Peyer's patch (tissue), 4 donors: ENCODE results near the gene SLC6A6. TPM values are rescaled to one million over a fixed set of nuclear protein-coding genes. Genes with fewer than 3 reads are reported as not detected.

Source experiments
- DNase-seq, 3 donors: peaks; one replicate each; pipeline ENCODE4 v3.0.0-alpha.2; 2017 to 2019
- H3K27ac ChIP-seq, 4 donors: fragments of 200-600 bp; sonication (generic); one replicate each; pipeline ENCODE4 v1.5.1; 2016 to 2019
- H3K27me3 ChIP-seq, 2 donors: fragments of 200-600 bp; sonication (generic); one replicate each; pipeline ENCODE4 v1.5.1; 2019
- H3K36me3 ChIP-seq, 3 donors: fragments of 200-600 bp; sonication (generic); one replicate each; pipeline ENCODE4 v1.5.1; 2016 to 2019
- H3K4me1 ChIP-seq, 4 donors: fragments of 200-600 bp; sonication (generic); one replicate each; pipeline ENCODE4 v1.5.1; 2016 to 2019
- H3K4me3 ChIP-seq, 4 donors: fragments of 200-600 bp; sonication (generic); 1 replicate in 3 of 4; 2 replicates in 1 of 4; pipeline ENCODE4 v1.5.1; 2016 to 2019; ENCODE audit warnings: mild to moderate bottlenecking in 1 of 4
- H3K9me3 ChIP-seq, 4 donors: fragments of 200-600 bp; sonication (generic); one replicate each; pipeline ENCODE4 v1.5.1; 2016 to 2019; ENCODE audit warnings: mild to moderate bottlenecking in 1 of 4
- POLR2A ChIP-seq, 2 donors: fragments of 450-650 bp; IDR thresholded peaks; one replicate each; pipeline ENCODE4 v1.5.1; 2017; ENCODE audit warnings: antibody characterized with exemption in 2 of 2, mild to moderate bottlenecking in 2 of 2, moderate library complexity in 2 of 2
- total RNA-seq, 4 donors: library from RNA; depleted of rRNA; stranded (reverse); fragments of >200 nt; gene quantifications; one replicate each; pipeline ENCODE4 v1.1.0, GENCODE V29; 2016
- TF ChIP-seq, protein P1 (sequence below), 6 experiments: fragments of 450-650 bp in 4 of 6; fragments of 200-600 bp in 2 of 6; sonication (generic) in 1 of 6; IDR thresholded peaks; one replicate each; pipeline ENCODE4 v1.5.1; 2017 to 2019; ENCODE audit warnings: antibody characterized with exemption in 6 of 6, mild to moderate bottlenecking in 3 of 6, moderate library complexity in 1 of 6

Gene SLC6A6
- total RNA-seq, 4 donors from 2014 or later = 61.1 to 190 (median 150) TPM

DNA sequence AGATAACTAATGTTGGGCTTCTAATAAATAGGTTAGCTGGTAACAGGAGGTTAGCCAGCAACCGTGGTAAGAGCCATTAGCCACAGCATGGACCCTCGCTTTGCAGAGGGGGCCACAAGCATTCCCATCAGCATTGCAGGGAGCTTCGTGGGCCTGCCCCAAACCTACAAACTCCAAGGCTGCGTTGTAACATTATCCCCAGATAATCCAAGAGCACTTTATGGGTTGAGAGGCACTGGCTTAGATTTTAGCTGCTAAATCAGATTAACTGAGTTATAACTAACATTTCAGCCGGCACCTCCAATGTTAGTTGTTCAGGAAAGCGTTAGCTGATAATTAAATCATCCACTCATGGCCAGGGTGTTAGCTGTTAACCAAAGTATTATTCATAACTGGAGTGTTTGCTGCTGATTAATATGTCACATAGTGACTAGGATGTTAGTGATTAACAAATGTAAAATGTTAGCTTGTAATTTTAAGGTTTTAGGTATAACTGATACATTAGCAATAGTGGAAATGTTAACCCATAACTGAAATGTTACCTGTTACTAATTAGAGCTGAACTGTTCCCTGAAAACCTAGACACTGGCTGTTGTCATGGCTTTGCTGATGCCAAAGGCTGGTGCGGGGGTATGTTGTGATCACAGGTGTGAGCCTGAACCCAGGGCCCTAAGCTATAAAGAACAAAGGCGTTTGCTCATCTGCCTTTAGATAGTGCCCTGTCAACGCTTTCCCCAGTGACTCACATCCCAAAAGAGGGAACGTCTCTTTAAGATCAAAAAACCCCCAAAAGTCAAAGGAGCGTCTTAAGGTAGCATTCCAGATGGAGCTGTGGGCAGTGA, 56.2 kb downstream of the SLC6A6 start:
- no peak for DNase-seq
- H3K4me3 ChIP-seq = no peak overlapping the region
- no peak for TF ChIP-seq POLR2A (IDR thresholded peaks at IDR 0.05)
- H3K27me3 ChIP-seq = no peaks in the 10 kb centered on the region
- no peak overlapping the region for H3K27ac ChIP-seq
- H3K4me1 ChIP-seq = peaks cover 0 to 9% (median 0%) of the 10 kb centered on the region in 4 donors
- peaks cover 0 to 72% (median 0%) of the 10 kb centered on the region in 3 donors for H3K36me3 ChIP-seq
- no peaks in the 10 kb centered on the region for H3K9me3 ChIP-seq

DNA sequence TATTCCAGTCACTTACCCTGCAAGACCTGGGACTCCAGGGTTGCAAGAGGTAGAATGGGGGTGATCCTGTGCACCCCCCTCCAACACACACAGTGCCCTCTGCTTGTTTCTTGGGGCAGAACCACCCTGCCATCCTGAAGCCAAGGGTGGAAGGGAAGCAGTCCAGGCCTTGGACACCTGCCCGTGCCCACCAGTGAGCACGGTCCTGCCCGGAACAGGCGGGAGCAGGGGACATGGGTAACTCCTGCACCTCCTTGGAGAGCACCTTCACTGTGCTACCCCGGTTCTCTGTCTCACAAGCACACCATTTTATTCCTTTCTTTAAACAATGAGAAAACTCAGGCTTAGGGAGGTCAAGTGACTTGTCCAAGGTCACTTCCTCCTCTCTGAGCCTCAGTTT, 57.0 kb downstream of the SLC6A6 start:
- H3K9me3 ChIP-seq = no peaks in the 10 kb centered on the region
- H3K27ac ChIP-seq = no peak overlapping the region
- H3K4me1 ChIP-seq = peaks cover 0 to 1% (median 0%) of the 10 kb centered on the region in 4 donors
- no peak overlapping the region for H3K4me3 ChIP-seq
- H3K36me3 ChIP-seq = peaks cover 0 to 79% (median 0%) of the 10 kb centered on the region in 3 donors
- H3K27me3 ChIP-seq = no peaks in the 10 kb centered on the region
- TF ChIP-seq POLR2A (IDR thresholded peaks at IDR 0.05) = no peak
- TF ChIP-seq, protein P1, sequence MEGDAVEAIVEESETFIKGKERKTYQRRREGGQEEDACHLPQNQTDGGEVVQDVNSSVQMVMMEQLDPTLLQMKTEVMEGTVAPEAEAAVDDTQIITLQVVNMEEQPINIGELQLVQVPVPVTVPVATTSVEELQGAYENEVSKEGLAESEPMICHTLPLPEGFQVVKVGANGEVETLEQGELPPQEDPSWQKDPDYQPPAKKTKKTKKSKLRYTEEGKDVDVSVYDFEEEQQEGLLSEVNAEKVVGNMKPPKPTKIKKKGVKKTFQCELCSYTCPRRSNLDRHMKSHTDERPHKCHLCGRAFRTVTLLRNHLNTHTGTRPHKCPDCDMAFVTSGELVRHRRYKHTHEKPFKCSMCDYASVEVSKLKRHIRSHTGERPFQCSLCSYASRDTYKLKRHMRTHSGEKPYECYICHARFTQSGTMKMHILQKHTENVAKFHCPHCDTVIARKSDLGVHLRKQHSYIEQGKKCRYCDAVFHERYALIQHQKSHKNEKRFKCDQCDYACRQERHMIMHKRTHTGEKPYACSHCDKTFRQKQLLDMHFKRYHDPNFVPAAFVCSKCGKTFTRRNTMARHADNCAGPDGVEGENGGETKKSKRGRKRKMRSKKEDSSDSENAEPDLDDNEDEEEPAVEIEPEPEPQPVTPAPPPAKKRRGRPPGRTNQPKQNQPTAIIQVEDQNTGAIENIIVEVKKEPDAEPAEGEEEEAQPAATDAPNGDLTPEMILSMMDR (IDR thresholded peaks at IDR 0.05) = no peak
- no peak for DNase-seq

DNA sequence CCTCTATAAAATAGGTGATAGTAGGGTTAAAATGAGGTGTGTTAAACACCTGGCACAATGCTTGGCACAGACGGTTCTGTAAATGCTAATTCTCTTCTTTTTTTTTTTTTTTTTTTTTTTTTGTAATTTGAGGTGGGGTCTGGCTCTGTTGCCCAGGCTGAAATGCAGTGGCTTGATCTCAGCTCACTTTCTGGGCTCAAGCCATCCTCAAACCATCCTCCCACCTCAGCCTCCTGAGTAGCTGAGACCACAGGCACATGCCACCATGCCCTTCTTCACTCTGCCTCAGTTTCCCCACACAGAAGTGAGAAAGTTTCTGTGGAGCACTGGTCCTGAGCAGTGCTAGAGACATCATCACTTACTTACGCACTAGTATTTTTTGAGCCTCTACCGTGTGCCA, 57.4 kb downstream of the SLC6A6 start:
- DNase-seq = no peak
- Histone ChIP-seq H3K9me3 (no peaks in the 10 kb centered on the region), H3K36me3 (peaks cover 0 to 83% (median 0%) of the 10 kb centered on the region in 3 donors), H3K27ac (no peak overlapping the region), H3K27me3 (no peaks in the 10 kb centered on the region), H3K4me1 (no peaks in the 10 kb centered on the region), H3K4me3 (no peak overlapping the region)
- TF ChIP-seq POLR2A (IDR thresholded peaks at IDR 0.05) = no peak
- TF ChIP-seq, protein P1 (IDR thresholded peaks at IDR 0.05) = no peak

DNA sequence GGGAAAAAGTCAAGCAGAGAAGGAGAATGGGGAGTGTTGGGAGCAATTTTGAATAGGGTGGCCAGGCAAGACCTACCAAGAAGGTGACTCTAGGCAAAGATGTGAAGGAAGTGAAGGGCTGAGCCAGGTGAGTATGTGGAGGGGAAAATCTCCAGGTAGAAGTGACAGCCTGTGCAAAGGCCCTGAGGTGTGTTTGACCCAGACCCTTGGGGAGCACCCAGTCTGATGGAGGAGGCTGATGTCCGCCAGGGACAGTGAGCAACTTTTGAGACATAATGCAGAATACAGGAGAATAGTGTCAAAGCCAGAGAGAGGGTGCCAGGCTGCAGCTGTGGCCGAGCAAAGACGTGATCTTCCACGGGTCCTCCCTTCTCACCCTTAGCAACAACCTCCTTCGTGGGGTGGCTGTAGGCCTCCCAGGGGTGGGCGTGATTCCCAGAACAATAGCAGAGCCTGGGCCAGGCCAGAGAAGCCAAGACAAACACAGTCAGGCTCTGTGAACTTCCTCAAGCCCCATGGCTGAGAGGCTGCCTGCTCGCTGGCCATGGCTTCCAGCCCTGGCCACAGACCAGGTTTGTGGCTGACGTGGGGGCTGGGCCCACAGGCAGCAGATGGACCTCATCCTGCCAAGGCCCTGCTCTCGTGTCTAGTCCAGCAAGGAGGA, 58.1 kb downstream of the SLC6A6 start:
- no peak for DNase-seq
- Histone ChIP-seq H3K9me3 (no peaks in the 10 kb centered on the region), H3K4me3 (no peak overlapping the region), H3K27ac (peak overlapping the region in 1 of 4 donors; percentile 19), H3K27me3 (no peaks in the 10 kb centered on the region), H3K36me3 (peaks cover 0 to 83% (median 0%) of the 10 kb centered on the region in 3 donors), H3K4me1 (no peaks in the 10 kb centered on the region)
- no peak for TF ChIP-seq POLR2A (IDR thresholded peaks at IDR 0.05)
- TF ChIP-seq, protein P1 (IDR thresholded peaks at IDR 0.05) = no peak

DNA sequence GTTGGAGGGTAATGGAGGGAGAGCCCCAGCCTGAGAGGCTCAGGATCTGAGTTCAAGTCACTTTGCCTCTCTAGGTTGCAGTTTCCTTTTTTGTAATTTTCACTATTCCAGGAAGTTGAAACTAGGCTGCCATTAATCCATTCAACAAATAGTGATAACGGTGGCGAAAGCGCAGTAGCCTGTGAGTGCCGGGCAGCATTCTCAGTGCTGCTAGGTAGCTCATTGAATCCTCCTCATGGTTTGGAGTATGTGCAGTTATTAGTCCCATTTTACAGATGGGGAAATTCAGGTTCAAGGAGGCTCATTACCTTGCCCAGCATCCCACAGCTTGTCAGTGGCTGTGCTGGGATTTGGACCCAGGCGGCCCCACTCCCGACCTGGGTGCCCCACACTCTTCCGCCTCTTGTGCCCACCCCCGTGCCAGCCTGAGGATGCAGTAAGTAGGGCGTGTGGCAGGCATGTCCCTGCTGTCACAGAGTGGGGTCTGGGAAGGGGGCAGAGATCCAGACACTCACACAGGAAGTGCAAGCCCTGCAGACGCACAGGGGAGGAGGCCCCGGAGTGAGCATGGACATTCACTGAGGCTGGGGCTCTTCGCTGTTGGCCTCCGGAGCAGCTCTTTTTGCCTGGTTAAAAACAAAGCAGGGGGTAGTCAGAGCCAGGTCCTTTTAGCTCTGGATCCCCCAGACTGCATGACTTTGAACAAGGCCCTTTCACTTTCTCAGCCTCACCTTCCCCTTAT, 58.8 kb downstream of the SLC6A6 start:
- no peaks in the 10 kb centered on the region for H3K27me3 ChIP-seq
- peak overlapping the region in 1 of 4 donors; percentile 19 for H3K27ac ChIP-seq
- TF ChIP-seq POLR2A (IDR thresholded peaks at IDR 0.05) = no peak
- TF ChIP-seq, protein P1 (IDR thresholded peaks at IDR 0.05) = no peak
- H3K4me3 ChIP-seq = no peak overlapping the region
- H3K36me3 ChIP-seq = peaks cover 0 to 88% (median 0%) of the 10 kb centered on the region in 3 donors
- no peaks in the 10 kb centered on the region for H3K9me3 ChIP-seq
- H3K4me1 ChIP-seq = no peaks in the 10 kb centered on the region
- DNase-seq = no peak
